K562 (cell line): ENCODE data around the gene UTP11. TPM values are rescaled to one million over a fixed set of nuclear protein-coding genes. Genes with fewer than 3 reads are reported as not detected.

Source experiments
- ATAC-seq: fragments of 200-7000 bp; cut with Tn5 transposase; 3 replicates; pipeline ENCODE4 v1.9.1; 2020; ENCODE audit warnings: moderate library complexity
- BruUV-seq: library from RNA; stranded (reverse); fragments of 400-500 nt; replicated peaks from 2 replicates; lab custom pipeline; 2021; lab: Mats Ljungman, UMichigan
- CTCF ChIA-PET: fragments of 300-600 bp; formaldehyde crosslinking; extraction: SDS; loops from one replicate; lab custom pipeline; 2021; ENCODE audit warnings: low intra/inter-chr PET ratio; lab: Yijun Ruan, JAX
- POLR2A ChIA-PET: fragments of 300-600, 350-650 bp; sonication (Branson Sonifier 250); formaldehyde crosslinking; extraction: SDS; loops from one replicate; lab custom pipeline; 2021; ENCODE audit warnings: antibody characterized with exemption, inconsistent platforms; lab: Yijun Ruan, JAX
- DNase-seq, 4 experiments: peaks; one replicate each; pipeline versions ENCODE4 v3.0.0 to v3.0.0-alpha.2; 2011 to 2018; ENCODE audit warnings: low spot score in 3 of 4, mixed read lengths in 3 of 4; ENCODE audit errors: extremely low read depth in 1 of 4
- FAIRE-seq: peaks from 2 replicates; lab custom pipeline; 2011; peaks lifted over from hg19 to GRCh38; lab: Jason Lieb, UNC
- H2AFZ ChIP-seq: 2 replicates; pipeline ENCODE4 v1.6.0; 2011; ENCODE audit warnings: low read depth, low read length, control low read depth, inconsistent platforms
- H3K27ac ChIP-seq: fragments of 200-600 bp; 3 replicates; pipeline ENCODE4 v1.8.0; 2011; ENCODE audit warnings: low read depth, mild to moderate bottlenecking, control low read depth, inconsistent platforms, low read length, moderate library complexity, mixed read lengths; ENCODE audit errors: extremely low read depth
- H3K27me3 ChIP-seq, 2 experiments: fragments of 300-600 bp in 1 of 2; 2 replicates in 1 of 2; 3 replicates in 1 of 2; pipeline versions ENCODE4 v1.6.0 to v1.8.0; 2011; ENCODE audit warnings: inconsistent platforms in 2 of 2, low read length in 2 of 2, mild to moderate bottlenecking in 1 of 2, mixed read lengths in 1 of 2, moderate library complexity in 1 of 2; ENCODE audit not compliant: control insufficient read depth in 2 of 2, insufficient read depth in 2 of 2
- H3K36me3 ChIP-seq: fragments of 300-600 bp; 3 replicates; pipeline ENCODE4 v1.8.0; 2011; ENCODE audit warnings: mild to moderate bottlenecking, low read length, inconsistent platforms; ENCODE audit not compliant: control insufficient read depth, insufficient read depth
- H3K4me1 ChIP-seq, 2 experiments: fragments of 200-600 bp in 1 of 2; replicated peaks in 1 of 2; 2 replicates in 1 of 2; 3 replicates in 1 of 2; pipeline versions ENCODE4 v1.5.1 to v1.8.0; 2011; ENCODE audit warnings: inconsistent platforms in 2 of 2, low read length in 2 of 2, mild to moderate bottlenecking in 1 of 2, mixed read lengths in 1 of 2, moderate library complexity in 1 of 2; ENCODE audit not compliant: control insufficient read depth in 2 of 2, insufficient read depth in 2 of 2
- H3K4me2 ChIP-seq: 2 replicates; pipeline ENCODE4 v1.6.1; 2011; ENCODE audit warnings: low read length, control low read depth, inconsistent platforms, mixed read lengths; ENCODE audit not compliant: insufficient read depth
- H3K4me3 ChIP-seq: fragments of 200-600 bp; sonication (generic), shearing (Covaris generic); 2 replicates; pipeline ENCODE4 v1.5.1; 2016; ENCODE audit warnings: control low read depth, inconsistent platforms
- H3K79me2 ChIP-seq: fragments of 200-600 bp; 3 replicates; pipeline ENCODE4 v1.8.0; 2011; ENCODE audit warnings: low read length, inconsistent platforms; ENCODE audit not compliant: control insufficient read depth, insufficient read depth
- H3K9ac ChIP-seq, 2 experiments: 2 replicates each; pipeline versions ENCODE4 v1.6.0 to v1.6.1; 2011; ENCODE audit warnings: low read depth in 2 of 2, low read length in 2 of 2, control low read depth in 1 of 2, inconsistent platforms in 1 of 2, mild to moderate bottlenecking in 1 of 2, mixed read lengths in 1 of 2; ENCODE audit not compliant: insufficient read depth in 1 of 2
- H3K9me1 ChIP-seq: one replicate; pipeline ENCODE4 v1.6.0; 2011; ENCODE audit warnings: inconsistent platforms, mild to moderate bottlenecking, low read length, moderate library complexity; ENCODE audit not compliant: control insufficient read depth, insufficient read depth
- H3K9me3 ChIP-seq: replicated peaks from 2 replicates; pipeline ENCODE4 v1.5.1; 2011; ENCODE audit warnings: low read depth, low read length, inconsistent platforms; ENCODE audit not compliant: control insufficient read depth, insufficient read depth
- H4K20me1 ChIP-seq: replicated peaks from 2 replicates; pipeline ENCODE4 v1.6.1; 2011; ENCODE audit warnings: low read length, inconsistent platforms, mixed read lengths; ENCODE audit not compliant: control insufficient read depth, insufficient read depth
- EGR1 ChIP-seq: fragments of 450-650 bp; conservative IDR thresholded peaks from 2 replicates; pipeline ENCODE4 v1.6.1; 2017; ENCODE audit warnings: mild to moderate bottlenecking
- HES1 ChIP-seq: fragments of 450-650 bp; IDR thresholded peaks from 2 replicates; pipeline ENCODE4 v1.6.1; 2016; ENCODE audit warnings: low read depth, mild to moderate bottlenecking, moderate library complexity
- HNRNPH1 ChIP-seq: fragments of 200-400 bp; formaldehyde crosslinking; optimal IDR thresholded peaks from 2 replicates; pipeline ENCODE3; 2017; ENCODE audit warnings: low read depth, mild to moderate bottlenecking, low read length, moderate library complexity
- ZC3H11A ChIP-seq: IDR thresholded peaks from 2 replicates; pipeline ENCODE4 v1.6.1; 2012; ENCODE audit warnings: low read depth, low read length, improper control_type of control experiment
- ZNF212 ChIP-seq: fragments of 450-650 bp; formaldehyde crosslinking; IDR thresholded peaks from 2 replicates; pipeline ENCODE4 v1.4.0; 2020; ENCODE audit warnings: mild to moderate bottlenecking
- WGBS: fragments of 100-300 bp; shearing (Covaris generic); methylation state at CpG from one replicate; pipeline ENCODE4 v1.1.6; 2016; ENCODE audit warnings: low coverage, mixed read lengths; ENCODE audit not compliant: insufficient coverage; ENCODE audit errors: missing lambda C conversion rate; 5-methylcytosine and 5-hydroxymethylcytosine counted together
- in situ Hi-C: fragments of 300-500 bp; cut with MboI; formaldehyde crosslinking; loops from 4 replicates; pipeline ENCODE4 v1.15.0; 2018; ENCODE audit warnings: inconsistent platforms, mixed read lengths
- intact Hi-C: fragments of 100-400 bp; cut with micrococcal nuclease; formaldehyde crosslinking; loops from 2 replicates; pipeline ENCODE4 v1.14.2; 2022
- polyA plus RNA-seq, 8 experiments: library from polyadenylated mRNA; depleted of rRNA in 4 of 8; stranded (reverse) in 5 of 8; unstranded in 3 of 8; fragments of >200 nt; fragmentation: Nextera tagmentation in 2 of 8; fragmentation: Illumina TruSeq in 1 of 8; extraction: Ambion mirVana in 2 of 8; extraction: Trizol in 1 of 8; gene quantifications; 2 replicates each; pipeline versions ENCODE4 v1.2.1 to v1.2.3, GENCODE V29; 2011 to 2014; ENCODE audit warnings: inconsistent platforms in 1 of 8, missing spikeins in 1 of 8
- total RNA-seq, 7 experiments: library from RNA; depleted of rRNA in 6 of 7; stranded (reverse); fragments of >200 nt in 6 of 7; fragmentation: Illumina TruSeq in 2 of 7; extraction: Trizol in 2 of 7; gene quantifications; 2 replicates each; pipeline versions ENCODE4 v1.2.1 to v1.2.3, GENCODE V29; 2011 to 2021; ENCODE audit warnings: low replicate concordance in 1 of 7

Gene UTP11
- total and polyA plus RNA-seq, 9 of the 15 experiments (the other 6 are each of a cell fraction or from before 2014, with no cell fraction given): 91.1 to 378 (median 221) TPM

- intact Hi-C loops: loop anchor here (10.0 kb wide), 1 partner anchor 543 kb away; no protein-coding TSS in a partner anchor
- TF ChIP-seq HES1 (no peak), ZNF212 (CRISPR knock-in tag) (no peak), HNRNPH1 (no peak), EGR1 (0 out of 2 replicates have a peak, but pooled peaks have one; percentile 18), ZC3H11A (no peak)
- BruUV-seq: no TSS peak
- FAIRE-seq (no peak), DNase-seq (no peak), ATAC-seq (no peak)
- Histone ChIP-seq H3K79me2 (no peaks in the 10 kb centered on the region), H2AFZ (no peak overlapping the region), H3K36me3 (no peaks in the 10 kb centered on the region), H4K20me1 (peaks cover 8% of the 10 kb centered on the region; the same call in 1 of the 2 replicates), H3K9me1 (no peaks in the 10 kb centered on the region), H3K27ac (no peak overlapping the region), H3K9me3 (no peaks in the 10 kb centered on the region), H3K9ac (no peak overlapping the region; a peak in 1 of 4 replicates), H3K27me3 (peaks cover 25 to 48% of the 10 kb centered on the region in 2 experiments; a peak in 4 of 5 replicates), H3K4me2 (no peak overlapping the region), H3K4me3 (no peak overlapping the region), H3K4me1 (peaks cover 6 to 24% of the 10 kb centered on the region in 2 experiments; a peak in 4 of 5 replicates)
- ChIA-PET POLR2A (interaction anchor here (0.6 to 5.7 kb wide), 5 partner anchors 12 to 499 kb away, joined by 3 to 43 read pairs (median 4); no protein-coding TSS in a partner anchor), CTCF (no interaction called here)
- in situ Hi-C loops: loop anchor here (5.0 to 25.0 kb wide), 2 partner anchors 545 to 790 kb away; no protein-coding TSS in a partner anchor
- 21% methylated on average over 21 of the region's 21 CpGs for WGBS
Observed at GRCh38 chr1:38041936-38042834, 29.7 kb downstream of the UTP11 start.
